ENCODE results near the gene ZNF205. TPM values are rescaled to one million over a fixed set of nuclear protein-coding genes. Genes with fewer than 3 reads are reported as not detected.
"Not testable (repeated sequence)": the region's sequence is repeated elsewhere in the genome, so short reads cannot be mapped to it uniquely, and the experiment has no call there.

Gene ZNF205
- total and polyA plus RNA-seq, 2 experiments from 2014 or later, result 16.6 to 29.1 TPM

DNA sequence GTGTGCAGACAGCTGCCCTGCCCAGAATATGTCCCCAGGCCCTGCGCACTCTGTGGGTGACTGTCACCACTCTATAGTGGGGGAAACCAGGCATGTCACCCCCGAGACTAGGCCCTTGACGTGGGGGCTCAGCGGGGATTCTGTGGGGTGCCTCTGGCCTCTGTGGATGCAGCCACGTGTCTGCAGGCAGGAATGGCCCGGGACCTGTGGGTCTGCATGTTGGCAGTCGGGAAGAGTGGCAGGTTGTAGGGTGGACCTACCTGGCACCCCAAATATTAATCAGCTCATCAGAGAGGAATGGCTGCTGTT is 46.0 kb upstream of the ZNF205 start:
- no peaks in the 10 kb centered on the region; the same call in 2 of the 3 replicates for H3K36me3 Mint-ChIP-seq (ENCODE audit: low read depth)
- no peak for TF ChIP-seq ZNF114 (CRISPR knock-in tag; IDR thresholded peaks at IDR 0.05)
- Histone ChIP-seq H3K79me2 (replicated peaks; ENCODE audit: insufficient read depth) (no peaks in the 10 kb centered on the region), H3K4me1 (ENCODE audit: insufficient read depth) (0 out of 2 replicates have a peak, but pooled peaks cover 4% of the 10 kb centered on the region), H2AFZ (no peak overlapping the region), H3K36me3 (ENCODE audit: insufficient read depth) (no peaks in the 10 kb centered on the region), H4K20me1 (replicated peaks; ENCODE audit: insufficient read depth) (no peaks in the 10 kb centered on the region), H3K4me2 (no peak overlapping the region), H3K27me3 (ENCODE audit: insufficient read depth) (0 out of 2 replicates have a peak, but pooled peaks cover 4% of the 10 kb centered on the region), H3K27ac (ENCODE audit: low read depth) (no peak overlapping the region), H3K4me3 (no peak overlapping the region), H3F3A (replicated peaks; ENCODE audit: low read depth) (no peaks in the 10 kb centered on the region), H3K9me2 (ENCODE audit: insufficient read depth) (no peaks in the 10 kb centered on the region)
- no peak for ATAC-seq
- no peak for DNase-seq (ENCODE audit: low spot score)
- no peak overlapping the region for H3K4me3 Mint-ChIP-seq
- peaks cover 25% of the 10 kb centered on the region for H3K27me3 Mint-ChIP-seq (ENCODE audit: insufficient read depth, low read depth, poor library complexity)
- H3K9me3 Mint-ChIP-seq, result no peaks in the 10 kb centered on the region; the same call in 2 of the 3 replicates
- H3K4me1 Mint-ChIP-seq, result peaks cover 22% of the 10 kb centered on the region
- H3K27ac Mint-ChIP-seq, result no peak overlapping the region

DNA sequence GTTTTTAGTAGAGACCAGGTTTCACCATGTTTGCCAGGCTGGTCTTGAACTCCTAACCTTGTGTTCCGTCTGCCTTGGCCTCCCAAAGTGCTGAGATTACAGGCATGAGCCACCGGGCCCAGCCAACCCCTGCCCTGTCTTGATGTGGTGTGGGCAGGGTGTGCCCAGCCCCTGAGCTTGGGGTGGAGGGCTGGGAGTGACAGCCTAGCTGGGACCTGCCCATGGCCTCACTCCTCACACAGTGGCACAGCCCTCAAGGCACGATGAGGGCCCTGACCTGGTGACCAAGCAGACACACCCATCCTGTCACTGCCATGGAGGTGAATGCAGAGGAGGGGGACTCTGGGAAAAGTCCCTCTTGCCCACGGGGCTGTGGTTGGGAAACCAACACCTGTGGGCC is 43.9 kb upstream of the ZNF205 start:
- Histone ChIP-seq H3K4me3 (no peak overlapping the region), H3K4me1 (ENCODE audit: insufficient read depth) (0 out of 2 replicates have a peak, but pooled peaks cover 4% of the 10 kb centered on the region), H2AFZ (no peak overlapping the region), H3K27ac (ENCODE audit: low read depth) (no peak overlapping the region), H3K79me2 (replicated peaks; ENCODE audit: insufficient read depth) (no peaks in the 10 kb centered on the region), H3K27me3 (ENCODE audit: insufficient read depth) (no peaks in the 10 kb centered on the region), H3K4me2 (no peak overlapping the region), H3K9me2 (ENCODE audit: insufficient read depth) (no peaks in the 10 kb centered on the region), H3K36me3 (ENCODE audit: insufficient read depth) (no peaks in the 10 kb centered on the region), H3F3A (replicated peaks; ENCODE audit: low read depth) (no peaks in the 10 kb centered on the region), H4K20me1 (replicated peaks; ENCODE audit: insufficient read depth) (no peaks in the 10 kb centered on the region)
- TF ChIP-seq REST (IDR thresholded peaks at IDR 0.05; ENCODE audit: unreplicated experiment) (no peak), ZNF114 (CRISPR knock-in tag; IDR thresholded peaks at IDR 0.05) (no peak), NANOG (IDR thresholded peaks at IDR 0.05; ENCODE audit: borderline replicate concordance) (no peak), STAT1 (IDR thresholded peaks at IDR 0.05; ENCODE audit: unreplicated experiment) (no peak), JUNB (IDR thresholded peaks at IDR 0.05; ENCODE audit: unreplicated experiment) (no peak), POLR2AphosphoS5 (IDR thresholded peaks at IDR 0.05; ENCODE audit: low read depth) (no peak), ZNF331 (CRISPR knock-in tag; IDR thresholded peaks at IDR 0.05; ENCODE audit: low read depth) (no peak), EZH2 (IDR thresholded peaks at IDR 0.05; ENCODE audit: low read depth, unreplicated experiment) (no peak)
- TF ChIP-seq, protein P1, sequence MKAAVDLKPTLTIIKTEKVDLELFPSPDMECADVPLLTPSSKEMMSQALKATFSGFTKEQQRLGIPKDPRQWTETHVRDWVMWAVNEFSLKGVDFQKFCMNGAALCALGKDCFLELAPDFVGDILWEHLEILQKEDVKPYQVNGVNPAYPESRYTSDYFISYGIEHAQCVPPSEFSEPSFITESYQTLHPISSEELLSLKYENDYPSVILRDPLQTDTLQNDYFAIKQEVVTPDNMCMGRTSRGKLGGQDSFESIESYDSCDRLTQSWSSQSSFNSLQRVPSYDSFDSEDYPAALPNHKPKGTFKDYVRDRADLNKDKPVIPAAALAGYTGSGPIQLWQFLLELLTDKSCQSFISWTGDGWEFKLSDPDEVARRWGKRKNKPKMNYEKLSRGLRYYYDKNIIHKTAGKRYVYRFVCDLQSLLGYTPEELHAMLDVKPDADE (IDR thresholded peaks at IDR 0.05), result no peak
- no peaks in the 10 kb centered on the region; the same call in 2 of the 3 replicates for H3K9me3 Mint-ChIP-seq
- H3K4me1 Mint-ChIP-seq, result peaks cover 31% of the 10 kb centered on the region
- no peak for DNase-seq (ENCODE audit: low spot score)
- ATAC-seq, result no peak
- no peak overlapping the region for H3K4me3 Mint-ChIP-seq
- H3K27me3 Mint-ChIP-seq (ENCODE audit: insufficient read depth, low read depth, poor library complexity), result peaks cover 31% of the 10 kb centered on the region
- no peak overlapping the region for H3K27ac Mint-ChIP-seq
- no peaks in the 10 kb centered on the region; the same call in 2 of the 3 replicates for H3K36me3 Mint-ChIP-seq (ENCODE audit: low read depth)

- H3K4me1 Mint-ChIP-seq, result peaks cover 28% of the 10 kb centered on the region
- not testable (repeated sequence) for H3K27me3 ChIP-seq (ENCODE audit: insufficient read depth); H3K4me1 ChIP-seq (ENCODE audit: insufficient read depth)
These were observed 43.2 kb upstream of the ZNF205 start for GRCh38 chr16:3069146-3069545.

More at GRCh38 chr16:3069146-3069545, 43.2 kb upstream of the ZNF205 start:
- H3K9me2 ChIP-seq (ENCODE audit: insufficient read depth); H3K79me2 ChIP-seq (replicated peaks; ENCODE audit: insufficient read depth); ATAC-seq; H3K27ac ChIP-seq (ENCODE audit: low read depth); H3K4me3 ChIP-seq; H3K9me3 Mint-ChIP-seq; DNase-seq (ENCODE audit: low spot score); H3K36me3 Mint-ChIP-seq (ENCODE audit: low read depth); H3K36me3 ChIP-seq (ENCODE audit: insufficient read depth); H3K4me2 ChIP-seq; H2AFZ ChIP-seq; H3K4me3 Mint-ChIP-seq; H4K20me1 ChIP-seq (replicated peaks; ENCODE audit: insufficient read depth); H3K27ac Mint-ChIP-seq; H3F3A ChIP-seq (replicated peaks; ENCODE audit: low read depth): not testable (repeated sequence)
- H3K27me3 Mint-ChIP-seq (ENCODE audit: insufficient read depth, low read depth, poor library complexity), result peaks cover 30% of the 10 kb centered on the region
